GM19025 (cell line): Measurements from ENCODE around the gene LINC01488.

Experiments used
- ATAC-seq: cut with Tn5 transposase; IDR thresholded peaks from one replicate; pipeline ENCODE4 v1.9.1; 2021; ENCODE audit warnings: mild to moderate bottlenecking, low read depth, moderate library complexity; ENCODE audit not compliant: unreplicated experiment

The LINC01488 gene

GRCh38 chr11:69489031-69489745, 7.7 kb downstream of the LINC01488 start:
- no peak for ATAC-seq

DNA sequence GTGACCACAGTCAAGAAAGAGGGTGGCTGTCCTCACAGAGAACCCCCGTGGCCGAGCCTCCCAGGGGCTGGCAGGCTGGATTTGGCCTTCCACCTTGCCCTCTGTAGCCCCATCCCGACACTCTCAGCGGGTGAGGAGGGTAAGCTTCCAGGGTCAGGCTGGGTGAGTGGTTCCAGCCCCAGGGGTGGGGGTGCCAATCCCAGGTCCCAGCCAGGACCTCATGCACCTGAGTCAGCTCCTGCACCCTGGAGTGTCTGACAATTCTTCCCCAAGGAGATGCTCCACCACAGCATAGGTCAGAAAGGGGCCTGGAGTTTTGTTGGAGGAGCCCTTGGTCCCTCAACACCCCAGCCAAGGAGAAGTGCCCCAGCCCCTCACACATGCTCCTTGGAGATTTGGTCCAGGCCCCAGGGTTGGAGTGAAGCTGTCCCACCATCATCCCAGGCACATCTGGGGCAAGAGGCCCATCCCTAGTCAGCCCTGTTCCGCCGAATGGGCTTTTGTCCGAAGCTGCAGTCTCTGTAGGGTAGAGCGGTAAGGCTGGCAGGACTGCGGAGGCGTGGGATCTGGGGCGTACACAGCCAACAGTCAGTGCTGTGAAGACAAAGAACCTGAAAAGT, 8.4 kb downstream of the LINC01488 start:
- ATAC-seq: no peak

DNA sequence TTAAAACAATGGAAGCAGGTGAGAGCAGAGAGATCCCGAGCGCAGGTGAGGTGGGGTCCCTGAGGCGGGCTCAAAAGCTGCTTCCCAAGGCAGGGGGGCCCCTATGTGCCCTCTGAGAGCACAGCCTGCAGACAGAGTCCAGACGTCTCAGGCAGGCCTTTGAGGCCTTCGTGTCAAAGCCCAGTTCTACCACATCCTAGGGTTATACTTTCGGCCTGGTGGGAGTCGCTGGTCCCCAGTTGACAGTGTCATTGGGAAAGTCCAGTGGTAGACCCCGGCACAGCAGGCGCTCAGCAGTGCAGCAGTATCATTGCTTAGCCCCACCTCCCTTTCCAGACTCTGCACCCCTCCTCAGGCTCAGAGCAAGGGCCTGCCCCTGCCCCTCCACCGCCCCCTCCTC, 9.1 kb downstream of the LINC01488 start:
- no peak for ATAC-seq

- no peak for ATAC-seq
Measured at GRCh38 chr11:69491071-69492031, 9.9 kb downstream of the LINC01488 start.

GRCh38 chr11:69492201-69492991, 10.9 kb downstream of the LINC01488 start:
- no peak for ATAC-seq

DNA sequence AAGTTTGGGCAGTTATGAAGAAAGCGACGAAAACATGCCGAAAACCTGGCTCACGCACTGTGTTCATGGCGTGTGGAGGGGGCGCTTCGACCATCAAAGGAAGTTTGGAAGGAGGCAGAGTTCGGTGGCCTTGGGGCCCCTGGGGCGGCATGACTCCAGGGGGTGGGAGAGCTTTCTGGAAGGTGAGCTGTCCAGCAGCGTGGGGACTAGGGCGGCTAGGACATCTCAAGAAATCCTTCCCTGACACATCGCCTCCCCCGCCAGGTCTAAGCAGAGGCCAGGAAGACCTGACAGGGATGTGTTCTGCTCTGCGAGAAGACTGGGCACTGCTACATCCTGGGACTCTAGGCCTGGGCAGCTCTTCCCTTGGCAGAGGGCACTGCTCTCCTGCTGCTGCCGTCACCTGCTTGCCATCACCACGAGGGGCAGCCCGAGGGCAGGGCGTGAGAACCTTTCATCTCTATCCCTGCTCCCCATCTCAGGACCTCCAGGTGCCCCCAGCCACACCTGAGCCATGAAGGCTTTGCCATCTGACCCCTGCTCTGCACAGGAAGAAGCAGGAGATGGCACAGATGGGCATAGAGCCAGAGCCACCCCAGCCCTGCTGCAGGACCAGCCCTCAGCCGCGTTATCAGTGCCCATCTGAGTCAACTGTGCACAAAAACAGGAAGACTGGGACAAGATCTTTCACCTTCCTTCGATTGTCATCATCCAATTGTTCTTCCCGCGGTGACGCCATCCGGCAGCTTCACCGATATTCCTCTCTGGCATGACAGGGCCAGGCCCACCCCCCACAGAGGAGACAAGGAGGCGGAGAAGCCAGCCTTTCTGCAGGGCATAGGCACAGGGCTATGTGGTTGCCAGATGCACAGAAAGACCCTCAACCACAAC, 12.7 kb downstream of the LINC01488 start:
- no peak for ATAC-seq

DNA sequence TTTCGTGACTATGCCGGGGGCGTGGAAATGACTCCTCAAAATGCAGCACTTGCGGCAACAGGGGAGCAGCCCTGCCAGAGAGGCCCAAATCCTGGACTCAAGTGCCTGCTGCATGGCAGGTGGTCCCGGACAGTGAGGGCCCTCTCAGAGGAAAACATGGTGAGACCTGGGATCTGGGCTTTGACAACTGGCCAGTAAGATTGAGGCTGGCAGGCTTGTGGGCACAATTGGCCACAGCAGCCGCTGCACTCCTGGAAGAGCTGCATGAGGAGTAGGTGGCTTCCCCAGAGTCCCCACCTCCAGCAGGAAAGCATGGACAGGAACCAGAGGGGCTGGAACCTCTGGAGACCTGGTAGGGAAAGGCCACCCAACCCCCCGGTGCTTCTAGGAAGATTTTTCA, 13.4 kb downstream of the LINC01488 start:
- no peak for ATAC-seq

DNA sequence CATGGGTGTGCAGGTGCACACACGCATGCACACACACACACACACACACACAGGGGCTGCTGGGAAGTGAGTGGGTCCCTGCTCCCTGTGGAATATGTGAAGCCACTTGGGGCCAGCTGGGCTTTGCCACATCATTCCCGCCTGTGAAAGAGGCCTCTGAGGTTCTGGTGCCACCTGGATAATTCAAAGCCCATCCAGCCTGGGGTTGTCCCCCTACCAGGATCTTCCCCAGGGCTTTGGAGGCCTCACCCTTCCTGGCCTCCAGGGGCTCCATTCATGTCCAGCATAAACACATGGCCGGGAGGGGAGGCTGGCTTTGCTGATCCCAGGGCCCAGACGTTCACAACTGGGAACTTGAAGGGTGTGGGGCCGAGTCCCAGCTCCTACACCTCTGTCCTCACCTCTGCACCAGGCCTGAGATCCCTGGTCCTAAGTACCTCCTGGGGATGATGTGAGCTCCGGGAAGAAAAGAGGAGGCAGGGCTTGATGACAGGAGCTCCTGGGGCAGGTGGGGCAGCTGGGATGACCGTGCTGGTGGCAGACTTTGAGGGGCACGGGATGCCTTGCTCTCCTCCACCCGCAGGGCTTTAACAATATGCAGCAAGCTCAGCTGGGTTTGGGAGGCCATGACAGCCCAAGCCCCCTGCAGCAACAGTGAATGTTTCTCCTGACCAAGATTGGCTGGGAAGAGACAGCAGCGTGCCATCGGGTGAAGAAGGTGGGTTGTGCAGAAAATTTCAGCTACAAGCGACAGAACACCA, 14.2 kb downstream of the LINC01488 start:
- no peak for ATAC-seq

GRCh38 chr11:69496202-69496557, 14.7 kb downstream of the LINC01488 start:
- no peak for ATAC-seq

DNA sequence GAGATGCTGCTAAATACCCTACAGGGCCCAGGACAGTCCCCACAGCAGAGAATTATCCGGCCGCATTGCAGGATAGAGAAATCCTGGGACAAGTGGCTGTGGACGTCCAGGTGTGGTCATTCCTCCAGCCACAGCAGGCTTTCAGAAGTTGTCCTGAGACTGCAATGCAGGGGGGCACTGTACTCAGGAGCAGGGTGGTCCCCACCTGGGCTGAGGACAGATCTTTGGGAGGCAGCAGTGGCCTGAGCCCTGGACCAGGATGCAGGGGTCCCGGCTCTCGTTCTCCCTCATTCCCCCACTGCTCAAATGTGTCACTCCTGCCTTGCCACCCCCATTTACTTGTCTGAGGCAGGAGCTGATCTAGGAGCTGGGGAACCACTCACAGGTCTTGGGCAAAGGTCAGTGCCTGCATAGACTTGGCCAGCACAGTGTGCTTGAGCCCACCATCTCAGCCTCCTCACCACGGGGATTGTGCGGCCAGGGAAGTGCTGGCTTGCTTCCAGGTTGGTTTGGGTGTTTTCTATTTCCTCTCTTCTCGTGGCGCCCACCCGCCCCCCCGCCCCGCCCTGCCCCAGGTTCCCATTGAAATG, 15.3 kb downstream of the LINC01488 start:
- ATAC-seq: no peak

DNA sequence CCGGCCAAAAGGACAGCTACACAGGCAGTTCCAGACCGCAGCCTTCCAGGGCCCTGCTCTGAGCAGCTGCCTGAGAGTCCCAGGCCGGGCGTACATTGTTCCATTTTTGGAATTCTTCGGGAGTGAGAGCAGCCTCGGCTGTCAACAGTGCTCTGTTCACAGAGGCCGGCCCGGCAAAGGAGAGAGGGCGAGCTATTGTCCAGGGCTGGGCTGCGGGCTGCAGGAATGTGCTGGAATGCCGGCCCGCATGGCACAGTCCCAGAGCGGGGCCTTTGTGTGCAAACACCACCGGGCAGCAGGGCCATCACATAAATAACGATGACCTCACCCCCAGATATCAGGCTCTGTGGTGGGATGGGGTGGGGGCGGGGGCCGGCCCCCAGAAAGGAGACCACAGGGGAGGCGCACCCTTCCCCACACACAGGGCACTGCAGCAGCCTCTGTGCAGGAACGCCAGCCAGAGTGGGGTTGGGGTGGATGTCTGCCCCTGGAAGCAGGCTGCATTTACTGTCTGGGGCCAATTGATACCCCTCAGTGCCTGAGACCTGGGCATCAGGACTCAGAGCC, 15.8 kb downstream of the LINC01488 start:
- no peak for ATAC-seq

GRCh38 chr11:69498614-69499175, 17.2 kb downstream of the LINC01488 start:
- no peak for ATAC-seq

DNA sequence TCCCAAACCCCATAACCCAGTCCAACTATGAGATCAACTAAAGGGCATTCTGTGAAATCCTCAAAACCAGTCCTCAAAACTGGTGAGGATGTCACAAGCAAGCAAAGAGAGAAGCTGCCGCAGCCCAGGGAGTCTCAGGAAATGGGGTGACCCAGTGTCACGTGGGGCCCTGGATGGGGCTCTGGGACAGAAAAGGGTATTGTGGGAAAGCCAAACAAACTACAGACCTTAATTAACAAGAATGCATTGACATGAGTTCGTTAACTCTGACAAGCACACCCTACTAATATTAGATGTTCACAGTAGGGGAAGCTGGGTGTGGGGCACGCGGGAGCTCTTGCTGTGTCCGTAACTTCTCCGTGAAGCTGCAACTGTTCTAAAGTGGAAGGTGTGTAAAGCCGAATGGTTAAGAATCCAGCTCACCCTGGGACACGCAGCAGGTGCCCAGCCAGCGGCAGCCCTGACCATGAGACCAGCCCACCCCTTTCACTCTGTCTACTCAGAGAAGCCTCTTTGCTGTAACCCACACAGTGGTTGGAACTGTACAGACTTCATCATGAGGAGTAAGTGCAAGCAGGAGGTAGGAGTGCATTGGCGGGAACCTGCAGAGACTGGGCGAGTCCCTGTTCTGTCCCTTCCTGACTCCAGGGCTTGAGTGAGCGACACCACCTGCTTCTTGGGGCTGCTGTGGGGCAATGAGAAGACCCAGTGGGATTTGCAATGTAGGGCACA, 17.9 kb downstream of the LINC01488 start:
- no peak for ATAC-seq

- ATAC-seq: no peak
Measured at GRCh38 chr11:69499918-69500284, 18.4 kb downstream of the LINC01488 start.

- ATAC-seq: no peak
Measured at GRCh38 chr11:69500285-69501120, 19.0 kb downstream of the LINC01488 start.

GRCh38 chr11:69501121-69501489, 19.6 kb downstream of the LINC01488 start:
- ATAC-seq: no peak
